HepG2 (cell line): Measurements from ENCODE around the gene AATF.

ENCODE experiments used
- BATF2 ChIP-seq: sonication (generic); formaldehyde crosslinking; IDR thresholded peaks from 2 replicates; pipeline ENCODE4 v1.8.0; 2022; ENCODE audit warnings: mild to moderate bottlenecking, missing genetic modification reagents, moderate library complexity
- CTCF ChIP-seq: sonication (generic); formaldehyde crosslinking; IDR thresholded peaks from 2 replicates; pipeline ENCODE4 v1.5.0; 2020; ENCODE audit warnings: mild to moderate bottlenecking, missing genetic modification reagents, moderate library complexity
- ESRRA ChIP-seq: sonication (generic); formaldehyde crosslinking; IDR thresholded peaks from 2 replicates; pipeline ENCODE4 v1.5.1; 2020; ENCODE audit warnings: mild to moderate bottlenecking, low read depth, missing genetic modification reagents
- RFX5 ChIP-seq: IDR thresholded peaks from 2 replicates; pipeline ENCODE4 v1.6.1; 2011; ENCODE audit warnings: low read depth, low read length, improper control_type of control experiment
- SOX6 ChIP-seq, 2 experiments: fragments of 450-650 bp in 1 of 2; sonication (generic) in 1 of 2; formaldehyde crosslinking in 1 of 2; IDR thresholded peaks; 2 replicates each; pipeline versions ENCODE4 v1.4.0 to v1.6.1; 2017 to 2020; ENCODE audit warnings: antibody characterized with exemption in 1 of 2, mild to moderate bottlenecking in 1 of 2, missing genetic modification reagents in 1 of 2
- ZMAT5 ChIP-seq: sonication (generic); formaldehyde crosslinking; IDR thresholded peaks from 2 replicates; pipeline ENCODE4 v1.5.0; 2020; ENCODE audit warnings: mild to moderate bottlenecking, low read depth, missing genetic modification reagents, borderline replicate concordance
- ZNF143 ChIP-seq: sonication (generic); formaldehyde crosslinking; IDR thresholded peaks from 2 replicates; pipeline ENCODE4 v1.4.0; 2020; ENCODE audit warnings: missing genetic modification reagents
- ZNF501 ChIP-seq: sonication (generic); formaldehyde crosslinking; IDR thresholded peaks from 2 replicates; pipeline ENCODE4 v1.5.1; 2020; ENCODE audit warnings: mild to moderate bottlenecking, moderate library complexity, missing genetic modification reagents

- TF ChIP-seq ZMAT5 (CRISPR knock-in tag), result no peak
- no peak for TF ChIP-seq BATF2 (CRISPR knock-in tag)
- TF ChIP-seq SOX6 (IDR thresholded peaks at IDR 0.05), result no peak
- no peak for TF ChIP-seq SOX6 (CRISPR knock-in tag; IDR thresholded peaks at IDR 0.05)
- no peak for TF ChIP-seq ZNF501 (CRISPR knock-in tag)
- TF ChIP-seq ESRRA (CRISPR knock-in tag), result no peak
- TF ChIP-seq ZNF143 (CRISPR knock-in tag), result no peak
- TF ChIP-seq CTCF (CRISPR knock-in tag), result no peak
- TF ChIP-seq RFX5, result no peak
These were observed 131.0 kb downstream of the AATF start for GRCh38 chr17:37079735-37080134.
